NCI-H345 treated with DMSO at 0.1 percent for 48 hours (cell line): ENCODE measurements around the gene EMD.
"Not testable (repeated sequence)": the region's sequence is repeated elsewhere in the genome, so short reads cannot be mapped to it uniquely, and the experiment has no call there.

Experiments used
- DNase-seq: peaks from one replicate; lab custom pipeline; 2025; ENCODE audit not compliant: unreplicated experiment; lab: John Stamatoyannopoulos, UW

Gene EMD

DNA sequence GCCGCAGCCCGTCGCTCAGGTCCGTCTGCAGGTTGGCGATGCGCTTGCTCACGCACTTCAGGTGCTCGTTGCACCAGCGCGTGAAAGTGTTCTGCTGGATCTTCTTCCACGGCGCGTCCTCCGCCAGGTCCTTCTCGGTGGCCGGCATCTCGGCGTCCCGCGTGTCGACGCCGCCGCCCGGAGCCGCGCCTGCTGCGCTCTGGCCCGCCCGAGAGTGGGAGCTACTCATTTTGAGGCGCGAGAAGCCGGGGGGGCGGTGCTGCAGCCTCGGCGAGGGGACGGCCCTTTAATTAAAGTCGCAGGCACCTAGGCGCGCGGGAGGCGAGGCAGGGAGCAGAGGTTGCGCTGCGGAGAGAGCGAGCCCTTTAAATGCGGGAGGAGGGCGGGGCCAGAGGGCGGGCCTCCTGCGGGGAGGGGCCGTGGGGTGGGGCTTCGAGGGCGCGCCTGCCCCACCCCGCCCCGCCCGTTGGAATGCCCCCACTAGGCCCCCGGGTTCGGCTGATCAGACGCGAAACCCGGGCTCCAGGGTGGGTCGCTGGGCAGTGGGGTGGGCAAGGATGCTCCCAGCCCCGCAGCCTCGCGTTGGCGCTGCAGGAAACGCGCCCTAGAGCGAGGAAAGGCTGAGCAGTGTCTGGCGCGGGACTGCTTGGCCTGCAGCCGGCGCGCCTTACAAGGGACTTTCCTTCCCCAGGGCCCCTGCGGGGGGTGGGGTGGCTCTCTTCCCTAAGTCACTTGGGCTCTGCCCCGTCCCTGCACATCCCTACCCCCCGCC is 7.9 kb upstream of the EMD start:
- peak; percentile 83 for DNase-seq

DNA sequence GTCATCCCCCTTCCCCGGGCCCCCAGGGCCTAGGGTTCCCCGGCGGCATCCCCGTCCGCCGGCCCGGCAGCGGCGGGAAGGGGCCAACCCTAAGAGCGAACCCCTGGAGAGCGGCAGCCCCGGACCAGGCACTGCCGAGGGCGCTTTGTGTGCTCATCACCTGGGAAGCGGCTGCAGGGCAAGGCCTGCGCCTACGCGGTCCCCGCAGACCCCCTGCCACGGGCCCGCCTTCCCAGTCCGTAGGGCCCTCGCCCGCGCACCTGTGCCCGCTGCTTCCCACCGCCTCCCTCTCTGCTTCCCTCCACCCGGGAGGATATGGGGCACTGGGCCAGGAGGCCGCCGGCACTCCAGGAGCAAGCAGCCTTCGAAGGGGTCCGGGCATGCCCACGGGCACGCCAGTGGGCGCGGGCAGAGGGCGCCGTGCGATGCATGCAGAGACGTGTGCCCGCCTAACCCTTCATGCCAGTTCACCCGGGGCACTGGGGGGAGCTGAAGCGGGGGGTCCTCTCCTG is 7.2 kb upstream of the EMD start:
- no peak for DNase-seq

DNA sequence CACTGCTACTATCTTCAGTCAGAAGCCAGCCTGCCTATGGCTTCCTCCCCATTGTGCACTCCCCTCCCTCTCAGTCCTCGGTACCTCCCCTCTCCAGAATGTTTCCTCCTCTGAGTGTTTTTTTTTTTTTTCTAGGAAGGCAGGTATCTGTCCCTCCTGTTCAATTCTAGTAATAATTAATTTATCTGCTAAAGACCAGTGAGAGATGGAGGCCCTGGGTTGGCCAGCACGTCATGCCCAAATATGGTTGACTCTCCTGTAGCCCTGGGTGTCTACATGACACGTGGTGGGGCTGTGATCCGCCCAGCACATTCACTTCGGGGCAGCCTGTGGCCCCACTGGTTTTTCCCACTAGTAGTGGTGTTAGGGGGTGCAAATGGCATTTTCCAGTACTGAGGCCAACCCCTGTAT is 6.5 kb upstream of the EMD start:
- DNase-seq: no peak

DNA sequence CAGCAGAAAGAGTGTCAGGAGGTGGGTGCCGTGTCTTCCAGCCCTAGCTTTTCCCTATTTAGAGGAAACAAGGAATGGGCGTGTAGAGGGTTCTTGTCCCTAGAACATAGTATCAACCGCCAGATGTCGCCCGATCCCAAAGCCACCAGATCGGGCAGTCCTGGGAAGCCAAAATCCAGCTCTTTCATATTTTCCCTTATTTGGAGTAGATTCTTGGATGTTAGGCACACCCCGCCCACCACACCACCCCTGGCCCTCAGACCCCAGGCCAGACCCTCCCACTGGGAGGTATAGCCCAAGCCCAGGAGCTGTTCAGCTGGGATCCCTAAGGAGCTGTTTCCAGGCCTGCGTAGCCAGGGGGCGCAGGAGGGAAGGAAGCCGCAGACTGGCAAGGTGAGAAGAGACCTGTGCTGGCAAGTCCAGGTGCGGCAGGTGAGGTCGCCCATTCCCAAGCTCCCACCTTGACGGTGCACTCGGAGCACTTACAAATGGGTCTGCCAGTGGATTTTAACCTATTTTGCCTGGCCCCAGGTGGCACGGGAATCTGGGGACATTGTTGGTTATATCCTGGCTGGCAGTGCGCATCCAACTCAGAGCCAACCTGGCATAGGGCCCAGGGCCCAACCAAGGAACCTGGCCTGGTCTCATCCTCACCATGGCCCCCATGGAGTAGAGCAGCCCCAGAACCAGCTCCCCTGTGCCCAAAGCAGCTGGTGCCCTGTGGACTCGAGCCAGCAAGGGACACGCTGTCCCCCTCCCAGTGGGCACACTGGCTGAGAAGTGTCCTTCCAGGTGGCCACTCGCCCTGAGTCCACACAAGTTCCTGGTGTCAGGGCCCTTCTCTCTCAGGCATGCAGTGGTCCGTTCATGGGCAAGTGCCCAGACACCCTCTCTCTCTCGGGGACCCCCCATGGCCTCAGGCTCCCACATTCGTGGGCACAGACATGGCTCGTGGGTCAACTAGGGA is 5.5 kb upstream of the EMD start:
- peak; percentile 54 for DNase-seq

DNA sequence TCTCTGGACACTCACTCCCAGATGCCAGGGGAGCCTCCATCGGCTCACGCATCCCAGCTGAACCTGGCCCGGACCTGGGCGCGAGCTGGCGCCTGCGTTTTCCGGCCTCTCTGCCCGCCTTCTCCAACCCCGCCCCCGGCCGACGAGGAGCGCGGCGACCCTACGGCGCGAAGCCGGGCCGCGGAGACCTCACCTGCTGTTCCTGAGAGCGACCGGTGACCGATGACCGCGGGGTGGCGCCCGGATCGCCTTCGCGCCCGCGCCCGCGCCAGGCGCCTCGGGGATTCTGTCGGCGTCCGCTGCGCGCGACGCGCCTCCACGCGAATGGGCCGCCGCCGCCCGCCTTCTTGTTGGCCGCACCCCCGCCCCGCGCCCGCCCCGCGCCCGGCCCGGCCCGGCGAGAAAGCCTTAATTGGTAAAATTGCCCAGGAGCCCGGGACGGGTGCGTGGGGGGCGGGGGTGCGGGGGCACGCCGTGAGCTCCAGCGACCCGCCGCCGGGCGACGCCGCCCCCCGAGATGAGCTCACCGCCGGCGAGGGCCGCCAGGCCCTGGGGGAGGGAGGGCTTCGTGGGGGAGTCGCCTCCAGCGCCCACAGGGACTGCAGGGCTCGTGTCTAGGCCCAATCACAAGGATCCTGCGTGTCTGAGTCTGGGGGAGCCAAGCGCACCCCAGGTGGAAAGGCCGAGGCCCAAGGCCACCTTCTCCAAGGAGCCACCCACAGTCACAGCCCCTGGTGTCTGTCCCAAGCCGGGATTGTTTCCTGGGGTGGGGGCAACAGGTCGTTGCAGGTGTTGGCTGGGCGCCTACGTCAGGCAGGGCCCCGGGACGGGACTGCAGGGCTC is 4.6 kb upstream of the EMD start, which contains the start of gene FLNA:
Gene FLNA (minus strand): TSS at position 322 of the 843 bp plus-strand sequence. CDS start 3,389 bp downstream, outside the sequence.
- DNase-seq: no peak

DNA sequence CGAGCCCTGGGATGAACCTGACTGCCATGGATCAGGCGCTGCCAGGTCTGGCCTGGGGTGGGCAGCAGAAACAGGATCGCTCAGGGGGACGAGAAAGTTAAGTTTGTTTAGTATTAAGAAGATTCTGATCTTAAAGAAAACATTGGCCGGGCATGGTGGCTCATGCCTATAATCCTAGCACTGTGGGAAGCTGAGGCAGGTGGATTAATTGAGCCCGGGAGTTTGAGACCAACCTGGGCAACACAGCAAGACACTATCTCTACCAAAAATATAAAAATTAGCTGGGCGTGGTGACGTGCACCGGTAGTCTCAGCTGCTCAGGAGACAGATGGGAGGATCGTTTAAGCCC is 4.0 kb upstream of the EMD start:
- no peak for DNase-seq

DNA sequence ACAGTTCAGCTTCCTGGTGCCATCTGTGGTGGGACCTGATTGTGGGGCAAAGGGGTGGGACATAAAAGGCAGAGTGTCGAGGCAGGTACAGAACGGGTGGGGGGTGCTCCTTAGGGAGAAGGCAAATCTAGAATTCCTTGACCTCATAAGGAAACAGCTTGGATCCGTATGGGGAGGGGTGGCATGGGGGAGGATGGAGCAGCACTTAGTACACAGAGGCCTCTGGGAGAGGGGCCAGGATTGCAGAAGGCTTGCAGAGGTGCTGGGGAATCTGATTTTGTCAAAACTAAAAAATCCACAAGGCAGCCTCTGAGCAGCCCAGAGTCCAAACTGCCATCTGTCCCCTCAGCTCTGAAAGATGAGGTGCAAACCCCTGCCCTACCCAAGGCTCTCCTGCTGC is 2.3 kb upstream of the EMD start:
- no peak for DNase-seq

DNA sequence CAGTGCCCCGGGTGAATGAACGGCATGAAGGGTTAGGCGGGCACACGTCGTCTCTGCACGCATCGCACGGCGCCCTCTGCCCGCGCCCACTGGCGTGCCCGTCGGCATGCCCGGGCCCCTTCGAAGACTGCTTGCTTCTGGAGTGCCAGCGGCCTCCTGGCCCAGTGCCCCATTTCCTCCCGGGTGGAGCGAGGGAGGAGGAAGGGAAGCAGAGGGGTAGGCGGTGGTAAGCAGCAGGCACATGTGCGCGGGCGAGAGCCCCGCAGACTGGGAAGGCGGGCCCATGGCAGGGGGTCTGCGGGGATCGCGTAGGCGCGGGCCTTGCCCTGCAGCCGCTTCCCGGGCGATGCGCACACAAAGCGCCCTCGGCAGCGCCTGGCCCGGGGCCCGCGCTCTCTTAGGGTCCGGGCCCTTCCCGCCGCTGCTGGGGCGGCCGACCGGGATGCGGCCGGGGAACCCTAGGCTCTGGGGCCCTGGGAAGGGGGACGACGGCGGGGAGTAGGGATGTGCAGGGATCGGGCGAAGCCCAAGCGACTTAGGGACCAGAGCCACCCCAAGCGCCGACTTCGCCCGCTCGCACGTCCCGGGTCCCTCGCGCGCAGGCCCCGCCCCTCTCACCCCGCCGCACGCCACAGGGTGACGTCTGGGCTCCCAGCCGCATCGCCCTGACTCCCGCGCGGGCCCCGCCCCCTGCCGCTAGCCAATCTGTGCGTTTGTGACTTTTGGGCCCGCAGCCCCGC is 866 bp upstream of the EMD start:
- DNase-seq: no peak

DNA sequence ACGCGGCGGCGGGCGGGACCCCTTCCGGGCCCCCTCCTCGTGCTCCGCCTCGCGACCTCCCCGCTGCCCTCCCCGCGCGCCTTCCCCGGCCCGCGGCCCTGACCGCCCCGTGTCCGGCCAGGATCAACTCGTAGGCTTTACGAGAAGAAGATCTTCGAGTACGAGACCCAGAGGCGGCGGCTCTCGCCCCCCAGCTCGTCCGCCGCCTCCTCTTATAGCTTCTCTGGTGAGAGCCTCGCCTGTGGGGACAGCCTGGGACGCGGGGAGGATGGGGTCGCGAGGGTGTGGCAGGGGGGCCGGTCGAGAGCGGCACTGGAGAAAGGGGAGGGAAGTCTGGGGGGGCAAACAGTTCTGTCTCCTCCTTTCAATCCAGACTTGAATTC is 465 bp downstream of the EMD start:
- no peak for DNase-seq

DNA sequence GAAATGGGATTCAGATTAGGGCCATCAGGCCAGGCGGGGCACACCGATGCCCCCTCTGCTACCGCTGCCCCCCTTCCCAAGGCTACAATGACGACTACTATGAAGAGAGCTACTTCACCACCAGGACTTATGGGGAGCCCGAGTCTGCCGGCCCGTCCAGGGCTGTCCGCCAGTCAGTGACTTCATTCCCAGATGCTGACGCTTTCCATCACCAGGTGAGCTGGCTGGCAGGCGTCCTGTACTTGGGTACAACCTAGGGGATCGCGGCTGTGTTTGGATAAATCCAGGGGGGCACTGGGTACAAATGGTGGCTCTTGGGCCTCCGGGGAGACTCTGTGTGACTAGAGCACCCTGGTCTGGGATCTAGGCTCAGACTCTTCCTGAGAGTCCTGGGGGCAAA is 1.1 kb downstream of the EMD start:
- no peak for DNase-seq

DNA sequence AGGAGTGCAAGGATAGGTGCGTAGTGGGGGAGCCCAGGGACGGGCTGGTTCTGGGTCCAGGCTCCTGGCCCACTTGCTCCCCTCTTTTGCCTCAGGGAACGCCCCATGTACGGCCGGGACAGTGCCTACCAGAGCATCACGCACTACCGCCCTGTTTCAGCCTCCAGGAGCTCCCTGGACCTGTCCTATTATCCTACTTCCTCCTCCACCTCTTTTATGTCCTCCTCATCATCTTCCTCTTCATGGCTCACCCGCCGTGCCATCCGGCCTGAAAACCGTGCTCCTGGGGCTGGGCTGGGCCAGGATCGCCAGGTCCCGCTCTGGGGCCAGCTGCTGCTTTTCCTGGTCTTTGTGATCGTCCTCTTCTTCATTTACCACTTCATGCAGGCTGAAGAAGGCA is 1.7 kb downstream of the EMD start:
- no peak for DNase-seq

DNA sequence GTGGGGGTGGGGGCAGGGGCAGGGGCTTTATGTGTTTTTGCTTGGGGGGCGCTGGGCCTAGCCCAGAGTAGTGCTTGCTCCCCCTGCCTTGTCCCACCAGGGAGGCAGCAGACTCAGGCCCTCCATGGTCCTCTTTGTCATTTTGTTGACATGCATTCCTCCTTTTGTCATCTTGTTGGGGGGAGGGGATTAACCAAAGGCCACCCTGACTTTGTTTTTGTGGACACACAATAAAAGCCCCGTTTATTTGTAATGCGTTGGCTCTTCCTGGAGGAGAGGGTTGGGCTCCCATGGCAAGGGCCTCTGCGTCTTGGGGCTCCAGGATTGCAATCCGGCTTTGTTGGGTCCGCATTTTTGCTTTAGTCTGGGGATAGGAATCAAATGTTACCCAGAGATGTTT is 2.2 kb downstream of the EMD start:
- DNase-seq: no peak

DNA sequence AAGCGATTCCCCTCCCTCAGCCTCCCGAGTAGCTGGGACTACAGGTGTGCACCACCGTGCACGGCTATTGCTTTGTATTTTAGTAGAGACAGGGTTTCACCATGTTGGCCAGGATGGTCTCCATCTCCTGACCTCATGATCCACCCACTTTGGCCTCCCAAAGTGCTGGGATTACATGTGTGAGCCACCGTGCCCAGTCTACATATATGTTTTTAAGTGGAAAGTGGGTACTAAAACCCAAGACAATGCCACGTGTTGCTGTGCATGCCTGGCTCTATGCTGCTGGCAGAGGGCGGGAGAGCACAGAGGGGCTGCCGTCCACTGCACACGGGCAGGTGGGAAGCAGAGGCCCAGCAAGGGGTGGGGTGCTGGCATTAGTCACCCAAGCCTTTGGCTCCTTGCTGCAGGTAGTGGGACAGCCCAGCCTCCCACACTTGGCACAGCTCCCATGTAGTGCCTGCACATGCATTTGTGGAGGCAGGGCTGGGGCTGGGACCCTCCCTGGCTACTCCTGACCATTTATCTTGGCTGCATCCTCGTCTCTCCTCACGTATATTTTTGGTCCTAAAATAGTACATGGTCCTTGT is 3.5 kb downstream of the EMD start:
- DNase-seq: no peak

DNA sequence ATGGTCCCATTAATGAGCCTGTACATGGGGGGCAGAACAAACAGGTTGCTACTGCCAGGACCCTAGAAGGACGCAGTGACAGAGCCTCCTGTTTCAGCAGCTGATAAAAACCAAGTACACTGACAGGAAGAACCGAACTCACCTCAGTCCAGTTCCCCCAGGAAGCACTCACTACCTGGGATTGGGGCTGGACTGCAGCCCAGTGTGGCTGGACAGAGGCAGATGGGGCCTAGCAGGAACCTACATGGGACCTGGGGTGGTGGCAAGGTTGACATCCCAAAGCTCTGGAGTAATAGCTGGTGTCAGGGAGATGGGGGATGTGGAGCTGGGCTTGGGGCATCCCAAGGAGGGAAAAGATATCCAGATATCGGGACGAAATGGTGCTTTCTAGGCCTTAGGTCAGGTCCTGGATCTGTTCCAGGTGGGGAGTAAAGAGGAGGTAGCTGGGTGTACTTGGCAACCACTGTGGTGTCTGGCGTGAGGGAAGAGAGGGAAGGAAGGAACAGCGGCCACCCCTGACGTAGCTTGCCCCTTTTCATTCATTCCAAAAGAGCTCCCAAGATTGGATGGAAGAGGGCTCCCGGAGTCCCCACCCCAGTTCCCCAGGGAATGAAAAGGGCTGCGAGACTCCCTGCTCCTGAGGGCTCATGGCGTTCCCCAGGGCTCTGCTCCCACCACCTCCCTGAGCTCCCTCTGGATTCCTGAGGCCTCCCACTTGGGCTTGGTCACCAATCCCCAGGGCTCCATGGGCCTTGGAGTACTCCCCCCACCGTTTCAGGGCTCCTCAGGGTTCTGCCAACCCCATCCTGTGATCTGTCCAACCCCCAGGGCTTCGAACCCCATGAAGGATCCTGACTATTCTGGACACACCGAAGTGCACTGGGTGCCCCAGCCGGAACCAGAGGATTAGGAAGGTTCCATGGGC is 4.5 kb downstream of the EMD start:
- DNase-seq: no peak

DNA sequence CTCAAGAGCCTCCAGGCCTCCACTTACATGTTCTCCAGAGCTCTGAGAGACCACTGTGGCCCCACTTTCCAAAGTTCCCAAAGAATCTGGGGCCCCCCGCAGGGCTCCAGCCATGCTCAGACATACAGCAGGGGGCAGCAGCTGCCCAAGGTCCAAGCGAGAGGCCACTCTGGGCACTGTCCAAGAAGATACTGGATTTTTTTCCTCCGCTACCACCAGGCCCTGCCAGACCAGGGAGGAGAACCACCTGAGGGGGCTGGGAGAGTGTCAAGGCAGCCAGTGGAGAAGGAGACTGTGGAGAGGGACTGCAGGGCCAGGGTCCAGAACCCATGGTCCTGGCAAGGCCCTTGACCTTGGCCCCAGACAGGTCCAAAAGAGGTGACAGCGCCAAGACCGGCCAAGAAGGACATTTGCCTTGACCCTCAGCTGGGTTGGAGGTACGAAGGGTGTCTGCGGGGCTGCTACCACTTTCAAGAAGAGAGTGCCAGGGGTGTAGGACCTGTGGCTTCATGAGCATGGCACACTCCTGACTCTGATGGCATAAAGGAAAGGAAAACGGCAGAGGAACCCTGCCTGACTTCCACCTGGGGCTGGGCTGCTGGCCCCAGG is 5.3 kb downstream of the EMD start:
- no peak for DNase-seq

DNA sequence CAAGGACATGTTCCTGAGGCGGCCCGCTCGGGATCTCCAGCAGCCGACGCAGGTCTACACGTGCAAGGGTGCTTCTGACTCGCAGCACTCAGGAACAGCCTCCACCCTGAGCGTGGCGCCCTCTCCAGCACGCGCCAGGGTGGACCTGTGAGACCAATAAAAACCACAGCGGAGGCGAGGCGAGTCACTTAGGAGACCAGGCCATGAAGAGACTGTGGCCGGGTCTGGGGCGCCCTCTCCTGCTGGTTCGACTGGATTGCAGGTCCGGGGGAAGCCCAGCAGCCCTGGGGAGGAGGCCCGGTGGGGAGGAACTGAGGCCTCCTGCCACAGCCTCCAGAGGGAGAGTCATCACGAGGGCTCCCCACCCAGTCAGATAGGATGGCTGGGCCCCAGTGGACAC is 9.0 kb downstream of the EMD start:
- DNase-seq: not testable (repeated sequence)

DNA sequence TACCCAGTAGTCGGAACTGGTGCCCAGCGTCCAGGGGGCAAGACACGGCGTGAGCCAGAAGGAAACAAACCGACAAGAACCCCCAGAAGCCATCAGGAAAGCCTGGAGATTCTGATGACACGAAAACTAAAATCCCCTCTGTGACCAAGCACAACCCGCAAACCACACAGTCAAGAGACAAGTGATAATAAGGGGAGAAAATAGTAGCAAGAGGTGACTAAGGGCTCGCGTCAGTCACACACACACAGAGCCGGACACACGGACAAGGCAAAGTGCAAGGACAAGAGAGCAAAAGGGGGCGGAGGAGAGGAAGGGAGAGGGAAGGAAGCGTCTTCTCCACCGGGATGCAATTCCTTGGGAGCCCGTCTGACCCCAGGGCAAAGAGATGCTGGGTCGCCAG is 9.6 kb downstream of the EMD start:
- DNase-seq: not testable (repeated sequence)
